ENCODE results near the gene MOB1A.

- TF ChIP-seq, protein P1, sequence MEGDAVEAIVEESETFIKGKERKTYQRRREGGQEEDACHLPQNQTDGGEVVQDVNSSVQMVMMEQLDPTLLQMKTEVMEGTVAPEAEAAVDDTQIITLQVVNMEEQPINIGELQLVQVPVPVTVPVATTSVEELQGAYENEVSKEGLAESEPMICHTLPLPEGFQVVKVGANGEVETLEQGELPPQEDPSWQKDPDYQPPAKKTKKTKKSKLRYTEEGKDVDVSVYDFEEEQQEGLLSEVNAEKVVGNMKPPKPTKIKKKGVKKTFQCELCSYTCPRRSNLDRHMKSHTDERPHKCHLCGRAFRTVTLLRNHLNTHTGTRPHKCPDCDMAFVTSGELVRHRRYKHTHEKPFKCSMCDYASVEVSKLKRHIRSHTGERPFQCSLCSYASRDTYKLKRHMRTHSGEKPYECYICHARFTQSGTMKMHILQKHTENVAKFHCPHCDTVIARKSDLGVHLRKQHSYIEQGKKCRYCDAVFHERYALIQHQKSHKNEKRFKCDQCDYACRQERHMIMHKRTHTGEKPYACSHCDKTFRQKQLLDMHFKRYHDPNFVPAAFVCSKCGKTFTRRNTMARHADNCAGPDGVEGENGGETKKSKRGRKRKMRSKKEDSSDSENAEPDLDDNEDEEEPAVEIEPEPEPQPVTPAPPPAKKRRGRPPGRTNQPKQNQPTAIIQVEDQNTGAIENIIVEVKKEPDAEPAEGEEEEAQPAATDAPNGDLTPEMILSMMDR (IDR thresholded peaks at IDR 0.05 in 2 of 3, conservative IDR thresholded peaks at IDR 0.05 in 1 of 3; ENCODE audit: borderline replicate concordance in 1 of 3, insufficient read depth in 1 of 3, low read depth in 2 of 3, low read length in 2 of 3): no peak
- no peak for TF ChIP-seq SIN3A (IDR thresholded peaks at IDR 0.05; ENCODE audit: low read depth)
- no peak for TF ChIP-seq POLR2A (IDR thresholded peaks at IDR 0.05; ENCODE audit: borderline replicate concordance, extremely low read depth, insufficient read depth, insufficient read length)
- no peak for TF ChIP-seq ELF1 (IDR thresholded peaks at IDR 0.05; ENCODE audit: borderline replicate concordance, low read depth)
- TF ChIP-seq EZH2 (IDR thresholded peaks at IDR 0.05): no peak
- no peak for TF ChIP-seq CEBPB (IDR thresholded peaks at IDR 0.05; ENCODE audit: low read depth)
- TF ChIP-seq EZH2phosphoT487 (IDR thresholded peaks at IDR 0.05; ENCODE audit: borderline replicate concordance): no peak
These were observed 48.3 kb downstream of the MOB1A start for GRCh38 chr2:74130211-74130995.
